Kidney (tissue), 14 donors: ENCODE results near the gene P2RX1. TPM values are rescaled to one million over a fixed set of nuclear protein-coding genes. Genes with fewer than 3 reads are reported as not detected.

Experiments
- DNase-seq, 5 donors: peaks; one replicate each; pipeline ENCODE4 v3.0.0-alpha.2; 2013 to 2020
- FAIRE-seq: peaks from 2 replicates; lab custom pipeline; 2012; peaks lifted over from hg19 to GRCh38; lab: Jason Lieb, UNC
- H3K27ac ChIP-seq, 2 donors: one replicate each; pipeline ENCODE4 v1.7.0; 2013; ENCODE audit warnings: low read depth in 2 of 2, low read length in 2 of 2, inconsistent platforms in 1 of 2
- H3K27me3 ChIP-seq: one replicate; pipeline ENCODE4 v1.7.1; 2013; ENCODE audit warnings: low read length, inconsistent platforms; ENCODE audit not compliant: control insufficient read depth, insufficient read depth
- H3K36me3 ChIP-seq, 3 donors: one replicate each; pipeline versions ENCODE4 v1.7.0 to v1.7.1; 2013; ENCODE audit warnings: low read length in 3 of 3, control low read depth in 1 of 3, inconsistent platforms in 1 of 3; ENCODE audit not compliant: insufficient read depth in 3 of 3, control insufficient read depth in 2 of 3
- H3K4me1 ChIP-seq, 3 donors: one replicate each; pipeline versions ENCODE4 v1.7.0 to v1.7.1; 2013; ENCODE audit warnings: low read length in 3 of 3, inconsistent platforms in 1 of 3, low read depth in 1 of 3; ENCODE audit not compliant: control insufficient read depth in 2 of 3, insufficient read depth in 2 of 3
- H3K4me3 ChIP-seq, 3 donors: one replicate each; pipeline versions ENCODE4 v1.7.0 to v1.8.1; 2013; ENCODE audit warnings: low read length in 3 of 3, control low read depth in 1 of 3, inconsistent platforms in 1 of 3
- H3K9ac ChIP-seq, 3 donors: one replicate each; pipeline versions ENCODE4 v1.7.0 to v1.7.1; 2013; ENCODE audit warnings: low read length in 3 of 3, control low read depth in 1 of 3, inconsistent platforms in 1 of 3
- H3K9me3 ChIP-seq, 3 donors: one replicate each; pipeline versions ENCODE4 v1.7.0 to v1.7.1; 2013; ENCODE audit warnings: low read length in 3 of 3, control low read depth in 1 of 3, inconsistent platforms in 1 of 3; ENCODE audit not compliant: control insufficient read depth in 2 of 3, insufficient read depth in 1 of 3
- CTCF ChIP-seq: IDR thresholded peaks from 3 replicates; pipeline ENCODE4 v1.5.1; 2012; ENCODE audit warnings: mild to moderate bottlenecking, moderate library complexity, borderline replicate concordance; ENCODE audit not compliant: insufficient read depth; ENCODE audit errors: extremely low read depth
- intact Hi-C: fragments of 100-400 bp; cut with DNase I; formaldehyde crosslinking; loops from one replicate; pipeline ENCODE4 v1.11.1; 2022
- polyA plus RNA-seq: library from polyadenylated mRNA; stranded (reverse); fragments of 350-450 nt; fragmentation: Illumina TruSeq; extraction: RNeasy Lipid Tissue Mini Kit (QIAGEN cat#74804); gene quantifications from one replicate; pipeline ENCODE4 v1.2.3, GENCODE V29; 2014; ENCODE audit warnings: low read depth, low replicate concordance; ENCODE audit not compliant: insufficient read depth
- total RNA-seq: library from RNA; stranded (reverse); fragmentation: NEBNext Ultra II Directional; extraction: Animal tissue kit (Norgen Biotek cat#: 25700); gene quantifications from one replicate; pipeline ENCODE4 v1.2.1, GENCODE V29; 2021
- donor health status: control.
- donor health status: control.
- donor health status: control.
- donor health status: control.
- donor health status: control.
- donor health status: DM: yes; HTN: yes; CAD: no.
- donor health status: Normal renal cell carcinoma (clear cell type).

The P2RX1 gene
- total and polyA plus RNA-seq, 2 donors from 2014 or later, result 3.1 to 11.2 TPM

- FAIRE-seq (no peak), DNase-seq (no peak)
- Histone ChIP-seq H3K9me3 (no peaks in the 10 kb centered on the region), H3K27me3 (no peaks in the 10 kb centered on the region), H3K9ac (no peak overlapping the region), H3K4me1 (peaks cover 0 to 5% (median 0%) of the 10 kb centered on the region in 3 donors), H3K27ac (no peak overlapping the region), H3K36me3 (no peaks in the 10 kb centered on the region), H3K4me3 (no peak overlapping the region)
- TF ChIP-seq CTCF, result no peak
- intact Hi-C loops, result loop anchor here (10.0 kb wide), 1 partner anchor 61 kb away; no protein-coding TSS in a partner anchor
These were observed 27.1 kb upstream of the P2RX1 start for GRCh38 chr17:3943240-3943891.

GRCh38 chr17:3940965-3941698, 24.9 kb upstream of the P2RX1 start:
- Histone ChIP-seq H3K36me3 (no peaks in the 10 kb centered on the region), H3K27me3 (no peaks in the 10 kb centered on the region), H3K4me3 (no peak overlapping the region), H3K4me1 (peaks cover 0 to 5% (median 0%) of the 10 kb centered on the region in 3 donors), H3K27ac (no peak overlapping the region), H3K9ac (no peak overlapping the region), H3K9me3 (no peaks in the 10 kb centered on the region)
- no peak for TF ChIP-seq CTCF
- FAIRE-seq (no peak), DNase-seq (no peak)
- intact Hi-C loops, result loop anchor here (10.0 kb wide), 1 partner anchor 64 kb away; no protein-coding TSS in a partner anchor

DNA sequence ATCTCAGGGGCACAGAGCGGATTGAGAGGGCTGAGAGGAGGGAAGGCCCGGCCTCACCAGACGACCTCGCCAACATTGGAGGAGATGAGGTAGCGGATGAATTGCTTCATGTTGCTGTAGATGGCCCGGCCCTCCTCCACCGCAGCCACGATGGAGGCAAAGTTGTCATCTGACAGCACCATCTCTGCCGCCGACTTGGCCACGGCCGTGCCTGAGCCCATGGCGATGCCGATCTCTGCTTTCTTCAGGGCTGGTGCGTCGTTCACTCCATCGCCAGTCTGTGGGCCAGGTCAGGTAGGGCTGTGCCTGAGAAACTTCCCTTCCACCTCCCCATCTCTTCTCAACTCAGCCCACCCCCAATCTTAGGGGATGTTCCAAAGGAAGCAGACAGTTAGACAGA, 21.1 kb upstream of the P2RX1 start:
- no peak for FAIRE-seq
- Histone ChIP-seq H3K4me3 (no peak overlapping the region), H3K9ac (no peak overlapping the region), H3K27me3 (no peaks in the 10 kb centered on the region), H3K36me3 (no peaks in the 10 kb centered on the region), H3K4me1 (peaks cover 0 to 2% (median 0%) of the 10 kb centered on the region in 3 donors), H3K9me3 (no peaks in the 10 kb centered on the region), H3K27ac (no peak overlapping the region)
- intact Hi-C loops, result no loop called here
- no peak for DNase-seq
- TF ChIP-seq CTCF, result no peak
